IPS-18c (cell line): Measurements from ENCODE around the gene PRSS36.
A peak's percentile ranks its signal among the peaks of the same experiment; 100 is the strongest.
"Not testable (repeated sequence)": the region's sequence is repeated elsewhere in the genome, so short reads cannot be mapped to it uniquely, and the experiment has no call there.

Experiments used
- H3K4me3 ChIP-seq: 2 replicates; pipeline ENCODE4 v1.7.0; 2013; ENCODE audit warnings: low read depth, mild to moderate bottlenecking, low read length, moderate library complexity; ENCODE audit not compliant: insufficient read depth
- H3K9me3 ChIP-seq: one replicate; pipeline ENCODE4 v1.6.1; 2013; ENCODE audit warnings: mild to moderate bottlenecking, low read length, moderate library complexity; ENCODE audit not compliant: control insufficient read depth, insufficient read depth

Gene PRSS36

DNA sequence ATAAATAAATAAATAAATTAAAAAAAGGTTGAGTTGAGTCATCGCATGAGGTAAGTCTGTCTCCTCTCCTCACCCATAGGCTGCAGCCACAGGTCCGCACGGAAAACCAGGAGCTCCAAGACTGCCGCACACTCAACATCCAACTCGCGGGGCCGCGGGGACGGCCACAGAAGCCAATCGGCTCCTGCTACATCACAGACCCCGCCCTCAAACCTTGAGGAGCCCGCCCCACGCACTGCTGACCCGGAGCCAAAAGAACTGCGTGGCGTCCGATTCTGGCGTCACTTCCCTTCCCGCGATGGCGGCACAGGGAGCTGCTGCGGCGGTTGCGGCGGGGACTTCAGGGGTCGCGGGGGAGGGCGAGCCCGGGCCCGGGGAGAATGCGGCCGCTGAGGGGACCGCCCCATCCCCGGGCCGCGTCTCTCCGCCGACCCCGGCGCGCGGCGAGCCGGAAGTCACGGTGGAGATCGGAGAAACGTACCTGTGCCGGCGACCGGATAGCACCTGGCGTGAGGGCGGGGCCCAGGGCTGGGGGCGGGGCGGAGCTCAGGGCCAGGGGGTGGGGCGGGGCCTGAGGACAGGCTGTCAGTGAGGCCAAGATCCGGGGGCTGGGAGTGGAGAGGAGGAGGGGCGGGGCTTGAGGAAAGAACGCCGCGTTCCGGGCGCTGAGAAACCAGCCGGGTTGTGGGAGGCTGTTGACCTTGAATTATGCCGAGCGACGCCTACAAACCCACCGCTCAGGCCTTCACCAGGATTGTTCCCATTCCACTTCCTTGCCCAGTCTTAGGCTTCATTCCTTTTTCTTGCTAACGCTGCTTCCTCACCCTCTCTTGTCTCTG is 32.3 kb downstream of the PRSS36 start, which contains the start of gene KAT8:
Gene KAT8 (plus strand): TSS at position 281 of the 839 bp plus-strand sequence. CDS start 18 bp downstream, at position 299.
- peak within 1 kb of the TSS; percentile 91 for H3K4me3 ChIP-seq
- no peaks in the 10 kb centered on the region for H3K9me3 ChIP-seq

DNA sequence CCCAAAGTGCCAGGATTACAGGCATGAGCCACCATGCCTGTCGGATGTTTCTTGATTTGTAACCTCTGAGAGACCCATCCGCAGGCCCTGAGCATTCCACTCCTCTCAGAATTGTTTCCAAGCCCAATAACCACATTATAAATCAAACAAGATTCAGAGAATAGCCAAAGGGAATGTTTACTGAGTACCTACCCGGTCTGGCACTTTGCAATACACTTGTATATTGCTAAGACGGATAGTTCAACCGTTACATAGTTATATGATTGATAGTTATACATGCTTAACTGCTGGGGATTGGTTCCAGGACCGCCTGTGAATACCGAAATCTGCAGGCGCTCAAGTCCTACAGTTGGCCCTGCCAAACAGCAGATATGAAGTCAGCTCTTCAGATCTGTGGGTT is 35.4 kb downstream of the PRSS36 start:
- no peak overlapping the region for H3K4me3 ChIP-seq
- no peaks in the 10 kb centered on the region for H3K9me3 ChIP-seq

DNA sequence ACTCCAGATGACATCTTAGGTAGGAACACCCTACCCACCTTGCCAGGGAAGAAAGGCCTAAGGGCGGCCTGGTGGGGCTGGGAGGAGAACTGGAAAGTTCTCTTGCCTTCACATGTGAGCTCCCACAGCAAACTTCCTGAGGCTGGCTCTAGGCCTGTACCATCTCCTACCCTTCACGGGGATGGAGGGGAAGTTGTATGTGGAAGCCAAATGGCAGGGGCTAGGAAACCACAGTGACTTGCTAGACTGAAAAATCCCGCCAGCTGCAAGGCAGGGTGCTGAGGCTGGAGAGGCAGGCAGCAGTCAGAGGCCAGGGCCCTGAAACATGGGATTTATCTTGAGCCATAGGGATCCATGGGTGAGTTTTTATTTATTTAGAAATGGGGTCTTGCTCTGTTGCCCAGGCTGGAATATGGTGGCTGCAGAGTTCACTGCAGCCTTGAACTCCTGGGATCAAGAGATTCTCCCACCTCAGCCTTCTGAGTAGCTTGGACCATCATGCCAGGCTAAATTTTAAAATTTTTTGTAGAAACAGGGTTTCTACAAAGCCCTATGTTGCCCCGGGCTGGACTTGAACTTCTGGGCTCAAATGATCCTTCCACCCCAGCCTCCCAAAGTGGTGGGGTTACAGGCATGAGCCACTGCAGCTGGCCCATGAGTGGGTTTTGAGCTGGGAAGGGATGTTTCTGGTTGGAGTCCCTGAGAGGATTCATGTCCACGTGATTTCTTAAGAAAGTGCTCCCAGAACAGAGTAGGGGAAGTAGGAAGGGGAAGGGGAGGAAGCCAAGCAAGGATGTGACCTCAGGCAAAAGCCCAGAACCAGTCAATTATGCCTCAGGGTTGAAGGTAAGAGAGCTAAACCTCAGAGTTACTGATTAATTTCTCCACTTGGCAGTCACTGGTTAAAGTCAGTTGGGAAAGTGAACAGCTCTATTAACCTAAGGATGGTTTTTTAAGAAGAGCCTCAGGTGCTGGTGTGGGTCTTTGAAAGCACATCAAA is 36.4 kb downstream of the PRSS36 start:
- H3K4me3 ChIP-seq: no peak overlapping the region
- H3K9me3 ChIP-seq: no peaks in the 10 kb centered on the region

DNA sequence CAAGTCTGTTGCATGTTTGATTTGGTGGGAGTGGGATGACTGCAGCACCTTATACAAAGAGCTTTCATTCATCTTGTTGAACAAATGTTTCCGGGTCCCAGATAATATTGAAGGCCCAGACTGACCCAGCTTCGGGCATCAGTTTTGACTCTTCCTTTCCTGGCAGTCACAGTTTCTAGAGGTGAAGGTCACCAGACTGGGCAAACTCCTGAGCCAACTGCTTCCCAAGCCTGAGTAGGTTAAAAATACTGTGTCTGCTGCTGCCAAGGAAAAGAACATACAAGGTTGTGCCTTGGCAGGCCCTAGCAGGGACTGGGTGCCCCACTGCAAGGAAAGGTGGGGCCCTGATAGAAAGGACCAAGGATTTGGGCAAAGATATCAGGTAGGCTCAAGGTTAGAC is 37.2 kb downstream of the PRSS36 start:
- H3K9me3 ChIP-seq: no peaks in the 10 kb centered on the region
- H3K4me3 ChIP-seq: no peak overlapping the region

DNA sequence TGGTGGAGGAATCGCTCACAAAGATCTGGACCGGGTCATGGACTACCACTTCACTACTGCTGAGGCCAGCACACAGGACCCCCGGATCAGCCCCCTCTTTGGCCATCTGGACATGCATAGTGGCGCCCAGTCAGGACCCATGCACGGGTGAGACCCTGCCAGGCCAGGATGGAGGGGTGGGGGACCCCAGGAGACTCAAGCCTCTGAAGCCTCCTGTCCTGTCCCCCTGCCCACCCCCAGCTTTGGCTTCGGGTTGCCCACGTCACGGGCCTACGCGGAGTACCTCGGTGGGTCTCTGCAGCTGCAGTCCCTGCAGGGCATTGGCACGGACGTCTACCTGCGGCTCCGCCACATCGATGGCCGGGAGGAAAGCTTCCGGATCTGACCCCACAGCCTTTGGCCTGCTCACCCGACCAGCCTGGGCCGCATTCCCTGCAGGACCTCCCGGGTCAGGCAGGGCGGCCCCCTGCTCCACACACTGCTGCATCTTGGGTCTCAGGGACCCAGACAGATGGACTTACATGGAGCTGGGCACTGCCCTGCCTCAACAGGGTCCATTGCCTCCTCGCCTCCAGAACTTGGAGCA is 37.9 kb downstream of the PRSS36 start:
- Histone ChIP-seq H3K9me3 (no peaks in the 10 kb centered on the region), H3K4me3 (no peak overlapping the region)

DNA sequence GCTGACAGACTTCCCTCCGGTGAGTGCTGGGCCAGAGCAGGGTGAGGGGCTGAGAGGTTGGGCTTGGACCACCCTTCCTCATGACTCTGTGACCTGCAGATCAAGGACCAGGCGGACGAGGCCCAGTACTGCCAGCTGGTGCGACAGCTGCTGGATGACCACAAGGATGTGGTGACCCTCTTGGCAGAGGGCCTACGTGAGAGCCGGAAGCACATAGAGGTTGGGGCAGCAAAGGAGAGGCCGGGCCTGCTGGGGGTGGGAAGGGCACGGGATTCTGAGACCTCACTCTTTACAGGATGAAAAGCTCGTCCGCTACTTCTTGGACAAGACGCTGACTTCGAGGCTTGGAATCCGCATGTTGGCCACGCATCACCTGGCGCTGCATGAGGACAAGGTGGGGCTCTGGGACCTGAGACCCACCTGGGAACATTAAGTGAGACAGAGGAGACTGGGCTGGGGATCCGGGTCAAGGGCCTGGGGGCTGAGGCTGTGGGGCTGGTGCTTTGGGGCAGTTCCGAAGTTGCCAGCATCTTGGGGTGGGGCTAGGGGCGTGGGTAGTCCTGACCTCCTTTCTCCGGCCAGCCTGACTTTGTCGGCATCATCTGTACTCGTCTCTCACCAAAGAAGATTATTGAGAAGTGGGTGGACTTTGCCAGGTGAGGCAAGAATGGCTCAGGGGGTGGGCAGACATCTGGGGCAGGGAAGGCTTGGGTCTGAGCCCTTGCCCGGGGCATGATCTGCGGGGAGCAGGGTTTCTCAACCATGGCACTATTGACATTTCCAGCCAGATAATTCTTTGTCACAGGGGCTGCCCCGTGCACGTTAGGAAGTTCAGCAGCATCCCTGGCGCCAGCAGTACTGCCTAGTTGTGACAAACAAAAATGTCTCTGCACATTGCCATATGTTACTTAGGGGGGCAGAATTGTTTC is 39.5 kb downstream of the PRSS36 start:
- no peaks in the 10 kb centered on the region for H3K9me3 ChIP-seq
- H3K4me3 ChIP-seq: no peak overlapping the region

DNA sequence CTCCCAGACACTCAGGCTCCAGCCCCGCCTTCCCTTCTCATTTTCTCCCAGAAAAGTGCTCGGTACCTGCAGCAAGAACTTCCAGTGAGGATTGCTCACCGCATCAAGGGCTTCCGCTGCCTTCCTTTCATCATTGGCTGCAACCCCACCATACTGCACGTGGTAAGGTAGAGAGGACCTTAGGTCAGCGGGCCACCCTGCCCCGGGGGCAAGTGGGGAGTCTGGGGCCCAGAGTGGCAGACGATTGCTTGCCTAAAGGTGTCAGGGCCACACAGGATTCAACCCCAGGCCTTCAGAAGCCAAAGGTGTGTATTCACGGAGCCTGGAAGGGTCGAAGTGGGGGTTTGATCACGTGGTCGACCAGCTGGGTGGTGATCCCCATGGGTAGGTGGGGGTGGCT is 40.2 kb downstream of the PRSS36 start:
- peak overlapping the region; percentile 93; the same call in 1 of the 2 replicates for H3K4me3 ChIP-seq
- H3K9me3 ChIP-seq: no peaks in the 10 kb centered on the region

DNA sequence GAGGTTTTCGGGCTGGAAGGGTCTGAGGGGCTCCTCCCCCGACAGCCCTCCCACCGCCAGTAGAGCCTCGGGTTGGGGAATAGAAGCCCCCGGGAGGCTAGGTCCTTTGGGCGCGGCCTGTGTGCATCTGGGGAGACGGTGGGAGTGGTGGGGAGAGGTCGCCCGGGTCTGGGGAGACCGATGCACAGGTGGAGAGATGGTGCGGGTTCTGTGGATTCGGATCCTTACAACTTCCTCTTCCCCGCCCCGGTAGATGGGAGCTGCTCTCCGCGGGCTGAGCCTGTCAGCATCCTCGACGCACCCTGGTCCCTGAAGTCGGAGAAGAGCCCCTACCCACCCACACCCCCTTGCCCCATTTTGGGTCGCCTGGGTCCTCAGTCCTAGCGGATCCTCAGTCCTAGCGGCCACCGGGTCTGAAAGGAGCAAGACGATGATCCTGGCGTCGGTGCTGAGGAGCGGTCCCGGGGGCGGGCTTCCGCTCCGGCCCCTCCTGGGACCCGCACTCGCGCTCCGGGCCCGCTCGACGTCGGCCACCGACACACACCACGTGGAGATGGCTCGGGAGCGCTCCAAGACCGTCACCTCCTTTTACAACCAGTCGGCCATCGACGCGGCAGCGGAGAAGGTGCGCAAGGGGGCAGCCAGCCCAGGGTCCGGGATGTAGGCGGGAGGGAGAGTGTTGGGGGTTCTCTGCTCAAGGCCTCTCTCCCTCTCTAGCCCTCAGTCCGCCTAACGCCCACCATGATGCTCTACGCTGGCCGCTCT is 40.9 kb downstream of the PRSS36 start:
- Histone ChIP-seq H3K4me3 (peak overlapping the region; percentile 93), H3K9me3 (no peaks in the 10 kb centered on the region)

DNA sequence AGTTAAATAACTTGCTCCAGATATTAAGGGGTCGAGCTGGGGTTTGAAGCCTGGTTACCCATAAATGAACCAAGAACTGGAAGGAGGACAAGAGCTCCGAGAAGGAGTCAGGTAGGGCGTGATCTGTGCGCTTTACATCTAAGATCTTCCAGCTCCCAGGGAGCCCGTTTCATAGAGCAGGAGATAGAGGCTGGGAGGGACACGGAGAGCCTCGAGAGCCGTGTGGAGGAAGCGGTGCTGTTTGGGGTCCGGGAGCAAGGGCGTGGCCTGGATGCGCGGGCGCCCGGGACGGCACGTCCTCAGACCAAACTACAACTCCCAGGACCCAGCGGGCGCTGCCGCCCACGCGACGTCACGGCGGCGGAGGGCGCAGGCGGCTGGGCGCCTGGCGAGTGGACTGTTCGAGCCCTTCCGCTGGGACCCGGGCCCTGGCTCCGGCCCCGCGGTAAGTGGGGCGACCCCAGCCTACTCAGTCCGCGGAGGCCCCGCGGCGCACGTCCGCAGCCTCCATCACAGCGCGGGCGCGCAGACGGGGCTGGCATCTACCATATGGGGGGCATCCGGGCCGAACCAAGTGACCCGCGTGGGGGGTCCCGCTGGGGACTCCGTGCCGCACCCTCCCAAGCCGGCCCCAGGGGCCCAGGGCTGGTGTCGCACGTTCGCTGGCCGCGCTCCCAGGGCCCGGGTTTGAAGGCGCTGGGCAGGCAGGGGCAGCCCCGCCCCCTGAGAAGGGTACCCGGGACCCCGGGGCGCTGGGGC is 41.7 kb downstream of the PRSS36 start, which contains the start of gene BCKDK:
Gene BCKDK (plus strand): TSS at position 352 of the 759 bp plus-strand sequence. CDS start 838 bp downstream, outside the sequence.
- H3K9me3 ChIP-seq: no peaks in the 10 kb centered on the region
- peak within 1 kb of the TSS; percentile 93 for H3K4me3 ChIP-seq

DNA sequence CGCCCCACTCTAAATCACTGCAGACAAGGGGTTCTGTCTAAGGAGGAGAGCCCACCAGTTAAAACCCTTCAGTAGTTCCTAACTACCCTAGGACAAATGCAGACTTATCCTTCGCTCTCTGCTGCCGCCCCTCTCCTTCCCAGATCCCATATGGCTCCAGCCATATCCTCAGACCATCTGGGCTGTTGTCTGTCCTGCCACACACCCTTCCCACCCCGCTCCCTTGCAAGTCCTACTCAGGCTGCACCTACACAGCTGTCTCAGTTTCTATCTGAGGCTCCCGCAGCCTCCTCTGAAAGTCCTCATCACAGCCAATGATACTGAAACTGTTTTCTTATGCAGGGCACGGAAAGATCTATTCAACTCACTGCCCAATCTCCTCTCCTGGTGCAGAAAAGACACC is 42.4 kb downstream of the PRSS36 start:
- Histone ChIP-seq H3K9me3 (no peaks in the 10 kb centered on the region), H3K4me3 (no peak overlapping the region)

DNA sequence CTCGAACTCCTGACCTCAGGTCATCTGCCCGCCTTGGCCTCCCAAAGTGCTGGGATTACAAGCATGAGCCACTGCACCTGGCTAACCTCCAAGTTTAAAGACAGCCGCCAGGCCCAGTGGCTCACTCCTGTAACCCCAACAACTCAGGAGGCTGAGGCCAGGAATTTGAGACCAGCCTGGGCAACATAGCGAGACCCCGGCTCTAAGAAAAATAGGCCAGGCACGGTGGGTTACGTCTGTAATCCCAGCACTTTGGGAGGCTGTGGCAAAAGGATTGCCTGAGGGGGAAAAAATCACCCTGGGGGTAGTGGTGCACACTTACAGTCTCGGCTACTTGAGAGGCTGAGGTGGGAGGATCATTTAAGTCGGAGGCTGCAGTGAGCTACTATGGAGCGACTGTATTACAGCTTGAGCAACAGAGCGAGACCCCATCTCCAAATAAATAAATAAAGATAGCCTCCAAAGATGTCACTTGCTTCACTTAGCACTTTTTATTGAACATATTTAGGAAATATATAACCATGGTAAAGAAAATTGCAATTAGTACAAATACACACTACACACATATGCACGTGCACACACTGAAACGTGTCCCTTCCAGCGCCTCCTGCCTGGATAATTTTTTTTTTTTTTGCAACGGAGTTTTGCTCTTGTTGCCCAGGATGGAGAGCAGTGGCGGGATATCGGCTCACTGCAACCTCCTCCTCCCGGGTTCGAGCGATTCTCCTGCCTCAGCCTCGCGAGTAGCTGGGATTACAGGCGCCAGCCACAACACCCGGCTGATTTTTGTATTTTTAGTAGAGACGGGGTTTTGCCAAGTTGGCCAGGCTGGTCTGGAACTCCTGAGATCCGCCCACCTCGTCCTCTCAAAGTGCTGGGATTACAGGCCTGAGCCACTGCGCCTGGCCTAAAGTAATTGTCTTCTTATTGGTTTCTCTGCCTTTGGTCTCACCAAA is 43.1 kb downstream of the PRSS36 start:
- no peaks in the 10 kb centered on the region for H3K9me3 ChIP-seq
- no peak overlapping the region for H3K4me3 ChIP-seq

DNA sequence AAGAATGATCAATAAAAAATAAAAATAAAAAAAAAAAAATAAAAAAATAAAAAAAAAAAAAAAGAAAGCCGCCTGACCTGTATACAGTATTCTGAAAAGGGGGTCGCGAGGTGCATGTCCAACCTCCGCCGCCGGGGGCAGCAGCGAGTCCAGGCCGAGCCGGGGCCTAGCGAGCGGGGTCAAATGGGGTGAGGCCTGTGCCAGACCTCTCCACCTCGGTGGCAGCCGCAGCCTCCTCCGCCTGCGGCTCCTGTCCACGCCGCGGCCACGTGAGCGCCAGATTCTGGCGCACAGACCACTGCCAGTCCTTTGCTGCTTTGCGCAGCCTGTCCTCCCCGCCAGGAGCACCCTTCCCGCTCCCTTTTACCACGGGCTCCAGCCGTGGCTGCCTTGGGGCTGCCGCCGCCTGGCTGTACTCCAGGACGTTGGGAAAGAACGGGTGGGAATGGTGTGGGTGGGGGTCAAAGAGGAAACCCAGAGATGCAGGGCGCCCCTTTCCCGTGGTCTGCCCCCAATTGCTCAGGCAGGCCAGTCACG is 44.1 kb downstream of the PRSS36 start:
- H3K4me3 ChIP-seq: no peak overlapping the region; the same call in 1 of the 2 replicates

DNA sequence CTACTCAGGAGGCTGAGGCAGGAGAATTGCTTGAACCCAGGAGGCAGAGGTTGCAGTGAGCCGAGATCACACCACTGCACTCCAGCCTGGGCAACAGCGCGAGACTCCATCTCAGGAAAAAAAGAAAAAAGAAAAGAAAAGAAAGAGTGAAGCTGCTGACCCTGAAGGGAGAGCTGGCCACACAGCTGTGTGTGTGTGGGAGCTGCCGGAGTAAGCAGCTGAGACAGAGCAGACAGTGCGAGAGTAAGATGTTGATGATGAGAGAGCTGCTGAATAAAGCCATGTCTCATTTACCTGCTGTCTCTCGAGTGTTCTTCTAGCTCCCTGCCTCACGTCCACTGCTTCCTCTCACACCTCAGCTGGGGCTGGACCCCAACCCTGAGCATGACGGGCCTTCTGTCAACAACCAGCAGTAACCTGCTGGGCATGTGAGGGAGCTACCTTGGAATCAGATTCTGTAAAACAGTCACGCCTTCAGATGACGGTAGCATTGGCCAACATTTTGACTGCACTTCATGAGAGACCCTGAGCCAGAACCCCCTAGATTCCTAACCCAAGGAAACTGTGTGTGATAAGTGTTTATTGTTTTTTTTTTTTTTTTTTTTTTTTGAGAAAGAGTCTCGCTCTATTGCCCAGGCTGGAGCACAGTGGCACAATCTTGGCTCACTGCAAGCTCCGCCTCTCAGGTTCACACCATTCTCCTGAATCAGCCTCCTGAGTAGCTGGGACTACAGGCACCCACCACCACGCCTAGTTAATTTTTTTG is 48.8 kb downstream of the PRSS36 start:
- H3K4me3 ChIP-seq: not testable (repeated sequence)

More for the DNA sequence above, 44.1 kb downstream of the PRSS36 start:
- no peaks in the 10 kb centered on the region for H3K9me3 ChIP-seq

More for the DNA sequence above, 48.8 kb downstream of the PRSS36 start:
- H3K9me3 ChIP-seq: not testable (repeated sequence)
